GM12875 (cell line): ENCODE measurements around the gene BNIP5.

Source experiments
- H3K4me3 ChIP-seq: one replicate; pipeline ENCODE4 v1.5.1; 2011; ENCODE audit warnings: low read depth, low read length, control low read depth
- CTCF ChIP-seq: IDR thresholded peaks from 2 replicates; pipeline ENCODE4 v1.5.1; 2011; ENCODE audit warnings: low read depth, mild to moderate bottlenecking, control low read depth, inconsistent platforms, low read length, moderate library complexity, borderline replicate concordance; ENCODE audit not compliant: insufficient read depth

BNIP5 gene

GRCh38 chr6:36336779-36337241 lies at the start of gene BNIP5:
Gene BNIP5, minus strand, starts transcription at chr6:36336888. Its CDS starts 6,198 bp downstream, at chr6:36330690.
- no peak within 1 kb of the TSS for H3K4me3 ChIP-seq
- TF ChIP-seq CTCF, result no peak

GRCh38 chr6:36384095-36384494 lies 47.4 kb upstream of the BNIP5 start:
- TF ChIP-seq CTCF, result no peak
- no peak overlapping the region for H3K4me3 ChIP-seq

GRCh38 chr6:36383606-36384005 lies 46.9 kb upstream of the BNIP5 start:
- H3K4me3 ChIP-seq, result no peak overlapping the region
- TF ChIP-seq CTCF, result no peak

GRCh38 chr6:36382976-36383375 lies 46.3 kb upstream of the BNIP5 start:
- no peak for TF ChIP-seq CTCF
- H3K4me3 ChIP-seq, result no peak overlapping the region

- no peak for TF ChIP-seq CTCF
- H3K4me3 ChIP-seq, result no peak overlapping the region
These were observed 45.1 kb upstream of the BNIP5 start for GRCh38 chr6:36381502-36382389.

GRCh38 chr6:36380166-36380565 lies 43.5 kb upstream of the BNIP5 start:
- no peak for TF ChIP-seq CTCF
- no peak overlapping the region for H3K4me3 ChIP-seq

- H3K4me3 ChIP-seq, result no peak overlapping the region
- no peak for TF ChIP-seq CTCF
These were observed 42.2 kb upstream of the BNIP5 start for GRCh38 chr6:36378936-36379335.
